Peyer's patch (tissue), 4 donors: ENCODE data around the gene MAPKAPK3. TPM values are rescaled to one million over a fixed set of nuclear protein-coding genes. Genes with fewer than 3 reads are reported as not detected.

Experiments used
- DNase-seq, 3 donors: peaks; one replicate each; pipeline ENCODE4 v3.0.0-alpha.2; 2017 to 2019
- H3K27ac ChIP-seq, 4 donors: fragments of 200-600 bp; sonication (generic); one replicate each; pipeline ENCODE4 v1.5.1; 2016 to 2019
- H3K27me3 ChIP-seq, 2 donors: fragments of 200-600 bp; sonication (generic); one replicate each; pipeline ENCODE4 v1.5.1; 2019
- H3K36me3 ChIP-seq, 3 donors: fragments of 200-600 bp; sonication (generic); one replicate each; pipeline ENCODE4 v1.5.1; 2016 to 2019
- H3K4me1 ChIP-seq, 4 donors: fragments of 200-600 bp; sonication (generic); one replicate each; pipeline ENCODE4 v1.5.1; 2016 to 2019
- H3K4me3 ChIP-seq, 4 donors: fragments of 200-600 bp; sonication (generic); 1 replicate in 3 of 4; 2 replicates in 1 of 4; pipeline ENCODE4 v1.5.1; 2016 to 2019; ENCODE audit warnings: mild to moderate bottlenecking in 1 of 4
- H3K9me3 ChIP-seq, 4 donors: fragments of 200-600 bp; sonication (generic); one replicate each; pipeline ENCODE4 v1.5.1; 2016 to 2019; ENCODE audit warnings: mild to moderate bottlenecking in 1 of 4
- CTCF ChIP-seq, 6 experiments: fragments of 450-650 bp in 4 of 6; fragments of 200-600 bp in 2 of 6; sonication (generic) in 1 of 6; IDR thresholded peaks; one replicate each; pipeline ENCODE4 v1.5.1; 2017 to 2019; ENCODE audit warnings: antibody characterized with exemption in 6 of 6, mild to moderate bottlenecking in 3 of 6, moderate library complexity in 1 of 6
- POLR2A ChIP-seq, 2 donors: fragments of 450-650 bp; IDR thresholded peaks; one replicate each; pipeline ENCODE4 v1.5.1; 2017; ENCODE audit warnings: antibody characterized with exemption in 2 of 2, mild to moderate bottlenecking in 2 of 2, moderate library complexity in 2 of 2
- total RNA-seq, 4 donors: library from RNA; depleted of rRNA; stranded (reverse); fragments of >200 nt; gene quantifications; one replicate each; pipeline ENCODE4 v1.1.0, GENCODE V29; 2016

MAPKAPK3 gene
- total RNA-seq: 10 to 100 TPM; 25.6 to 44.0 (median 30.0) TPM

GRCh38 chr3:50617096-50617791, at the start of gene MAPKAPK3:
Gene MAPKAPK3, plus strand, starts transcription at chr3:50617151. Its CDS starts 415 bp downstream, at chr3:50617566.
- DNase-seq: peak in 1 of 3 donors; percentile 44
- Histone ChIP-seq H3K27me3 (no peaks in the 10 kb centered on the region), H3K27ac (peak within 1 kb of the TSS; percentile 83 to 97 (median 94)), H3K9me3 (no peaks in the 10 kb centered on the region), H3K36me3 (no peaks in the 10 kb centered on the region), H3K4me1 (peaks cover 0 to 44% (median 15%) of the 10 kb centered on the region in 4 donors), H3K4me3 (peak within 1 kb of the TSS; percentile 69 to 99 (median 91))
- TF ChIP-seq POLR2A (IDR thresholded peaks at IDR 0.05) (peak; percentile 16 to 26), CTCF (IDR thresholded peaks at IDR 0.05) (peak in 2 of 6 experiments; percentile 8 to 22)

GRCh38 chr3:50567386-50568167, 49.4 kb upstream of the MAPKAPK3 start, which contains the start of gene C3orf18:
Gene C3orf18, minus strand, starts transcription at chr3:50567747. Its CDS starts 2,048 bp downstream, at chr3:50565699.
- no peaks in the 10 kb centered on the region for H3K9me3 ChIP-seq
- H3K4me3 ChIP-seq: peak within 1 kb of the TSS; percentile 63 to 75 (median 70)
- H3K27me3 ChIP-seq: no peaks in the 10 kb centered on the region
- H3K36me3 ChIP-seq: no peaks in the 10 kb centered on the region
- DNase-seq: peak; percentile 92 to 97 (median 93)
- TF ChIP-seq POLR2A (IDR thresholded peaks at IDR 0.05) (peak in 1 of 2 donors; percentile 12), CTCF (IDR thresholded peaks at IDR 0.05) (no peak)
- H3K4me1 ChIP-seq: peaks cover 0 to 30% (median 13%) of the 10 kb centered on the region in 4 donors
- peak within 1 kb of the TSS; percentile 48 to 88 (median 85) for H3K27ac ChIP-seq

- H3K36me3 ChIP-seq: no peaks in the 10 kb centered on the region
- TF ChIP-seq POLR2A (IDR thresholded peaks at IDR 0.05) (peak; percentile 46 to 62), CTCF (IDR thresholded peaks at IDR 0.05) (peak in 1 of 6 experiments; percentile 18)
- H3K27ac ChIP-seq: peak within 1 kb of the TSS; percentile 82 to 91 (median 88)
Measured at GRCh38 chr3:50568947-50569749, 47.8 kb upstream of the MAPKAPK3 start, which contains the start of gene HEMK1. Gene HEMK1, plus strand, starts transcription at chr3:50569522. Its CDS starts 1,583 bp downstream, at chr3:50571105.

GRCh38 chr3:50570508-50571279, 46.3 kb upstream of the MAPKAPK3 start:
- no peak overlapping the region for H3K4me3 ChIP-seq
- no peaks in the 10 kb centered on the region for H3K27me3 ChIP-seq
- peak overlapping the region in 2 of 4 donors; percentile 22 to 88 for H3K27ac ChIP-seq
- no peaks in the 10 kb centered on the region for H3K9me3 ChIP-seq
- no peak for DNase-seq
- no peaks in the 10 kb centered on the region for H3K36me3 ChIP-seq
- TF ChIP-seq CTCF (IDR thresholded peaks at IDR 0.05): no peak
- TF ChIP-seq POLR2A (IDR thresholded peaks at IDR 0.05): no peak
- peaks cover 0 to 30% (median 14%) of the 10 kb centered on the region in 4 donors for H3K4me1 ChIP-seq

More at GRCh38 chr3:50568947-50569749, 47.8 kb upstream of the MAPKAPK3 start, which contains the start of gene HEMK1:
- Histone ChIP-seq H3K9me3 (no peaks in the 10 kb centered on the region), H3K4me3 (peak within 1 kb of the TSS; percentile 63 to 75 (median 70)), H3K4me1 (peaks cover 0 to 30% (median 14%) of the 10 kb centered on the region in 4 donors), H3K27me3 (no peaks in the 10 kb centered on the region)
- DNase-seq: peak; percentile 98 to 99 (median 99)
